ENCODE data around the gene PEDS1. TPM values are rescaled to one million over a fixed set of nuclear protein-coding genes. Genes with fewer than 3 reads are reported as not detected.
A peak's percentile ranks its signal among the peaks of the same experiment; 100 is the strongest.

The PEDS1 gene
- total RNA-seq, 1 donor from 2014 or later, result 30.3 TPM

DNA sequence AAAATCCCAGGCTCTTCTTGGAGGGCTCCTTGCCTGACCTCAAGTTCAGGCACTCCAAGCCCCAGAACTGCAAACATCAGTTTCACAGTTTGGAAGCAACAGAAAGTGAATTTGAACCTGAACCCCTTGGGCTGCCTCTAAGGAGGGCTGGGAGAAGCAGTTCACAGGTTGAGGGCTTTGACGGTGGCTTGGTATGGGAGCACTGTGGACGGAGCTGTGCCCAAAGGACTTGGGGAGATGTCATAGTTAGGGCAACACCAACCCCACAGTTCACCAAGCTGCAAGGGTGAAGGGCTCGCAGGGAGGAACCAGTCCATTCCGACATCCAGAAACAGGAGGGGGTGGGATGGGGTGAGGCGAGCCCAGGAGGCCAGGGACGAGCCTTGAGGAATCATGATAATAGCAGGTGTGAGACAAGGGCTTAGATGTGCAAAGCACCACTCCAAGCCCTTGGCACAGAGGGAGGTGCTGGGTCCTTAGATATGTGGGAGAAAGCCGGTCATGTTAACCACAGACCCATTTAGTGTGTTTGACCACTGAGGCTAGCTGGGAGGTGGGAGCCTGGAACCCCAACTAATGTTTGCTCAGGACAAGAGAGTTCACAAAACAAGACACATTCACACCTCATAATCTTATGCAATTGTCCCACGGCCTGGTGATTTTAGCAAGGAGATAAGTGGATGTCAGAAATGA lies 41.5 kb upstream of the PEDS1 start:
- H3K27me3 Mint-ChIP-seq (ENCODE audit: low read depth), result no peaks in the 10 kb centered on the region
- peaks cover 1% of the 10 kb centered on the region for H3K36me3 Mint-ChIP-seq
- TF ChIP-seq, protein P1, sequence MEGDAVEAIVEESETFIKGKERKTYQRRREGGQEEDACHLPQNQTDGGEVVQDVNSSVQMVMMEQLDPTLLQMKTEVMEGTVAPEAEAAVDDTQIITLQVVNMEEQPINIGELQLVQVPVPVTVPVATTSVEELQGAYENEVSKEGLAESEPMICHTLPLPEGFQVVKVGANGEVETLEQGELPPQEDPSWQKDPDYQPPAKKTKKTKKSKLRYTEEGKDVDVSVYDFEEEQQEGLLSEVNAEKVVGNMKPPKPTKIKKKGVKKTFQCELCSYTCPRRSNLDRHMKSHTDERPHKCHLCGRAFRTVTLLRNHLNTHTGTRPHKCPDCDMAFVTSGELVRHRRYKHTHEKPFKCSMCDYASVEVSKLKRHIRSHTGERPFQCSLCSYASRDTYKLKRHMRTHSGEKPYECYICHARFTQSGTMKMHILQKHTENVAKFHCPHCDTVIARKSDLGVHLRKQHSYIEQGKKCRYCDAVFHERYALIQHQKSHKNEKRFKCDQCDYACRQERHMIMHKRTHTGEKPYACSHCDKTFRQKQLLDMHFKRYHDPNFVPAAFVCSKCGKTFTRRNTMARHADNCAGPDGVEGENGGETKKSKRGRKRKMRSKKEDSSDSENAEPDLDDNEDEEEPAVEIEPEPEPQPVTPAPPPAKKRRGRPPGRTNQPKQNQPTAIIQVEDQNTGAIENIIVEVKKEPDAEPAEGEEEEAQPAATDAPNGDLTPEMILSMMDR (IDR thresholded peaks at IDR 0.05; ENCODE audit: unreplicated experiment), result no peak
- H3K4me3 Mint-ChIP-seq, result no peak overlapping the region
- H3K27ac Mint-ChIP-seq, result peak overlapping the region; percentile 39
- peaks cover 21% of the 10 kb centered on the region for H3K4me1 Mint-ChIP-seq
- H3K9me3 Mint-ChIP-seq, result peaks cover 7% of the 10 kb centered on the region
- no peak for DNase-seq (ENCODE audit: low spot score in 2 of 2, unreplicated experiment in 2 of 2)

DNA sequence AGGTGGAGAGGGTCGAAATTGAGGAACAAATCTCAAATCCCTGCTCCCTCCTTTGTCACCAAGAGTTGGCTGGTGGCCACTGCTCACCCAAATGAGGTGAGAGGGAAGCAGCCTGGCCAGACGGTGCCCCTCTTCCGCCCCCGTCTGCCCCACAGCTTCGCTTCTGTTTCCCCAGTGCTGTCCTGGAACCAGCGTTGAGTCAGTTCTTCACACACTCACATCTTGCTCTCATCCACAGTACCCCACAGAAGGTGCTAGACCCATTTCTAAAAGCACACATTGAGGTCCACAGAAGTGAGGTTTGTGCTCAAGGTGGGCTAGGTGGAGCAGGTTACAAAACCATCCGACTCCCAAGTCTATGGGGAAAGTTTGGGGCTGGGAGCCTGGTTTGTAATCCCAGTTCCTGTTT lies 40.9 kb upstream of the PEDS1 start:
- no peak overlapping the region for H3K4me3 Mint-ChIP-seq
- TF ChIP-seq, protein P1 (IDR thresholded peaks at IDR 0.05; ENCODE audit: unreplicated experiment), result no peak
- no peak for DNase-seq (ENCODE audit: low spot score in 2 of 2, unreplicated experiment in 2 of 2)
- H3K9me3 Mint-ChIP-seq, result peaks cover 2% of the 10 kb centered on the region
- no peaks in the 10 kb centered on the region for H3K27me3 Mint-ChIP-seq (ENCODE audit: low read depth)
- no peak overlapping the region for H3K27ac Mint-ChIP-seq
- no peaks in the 10 kb centered on the region for H3K36me3 Mint-ChIP-seq
- H3K4me1 Mint-ChIP-seq, result peaks cover 21% of the 10 kb centered on the region

DNA sequence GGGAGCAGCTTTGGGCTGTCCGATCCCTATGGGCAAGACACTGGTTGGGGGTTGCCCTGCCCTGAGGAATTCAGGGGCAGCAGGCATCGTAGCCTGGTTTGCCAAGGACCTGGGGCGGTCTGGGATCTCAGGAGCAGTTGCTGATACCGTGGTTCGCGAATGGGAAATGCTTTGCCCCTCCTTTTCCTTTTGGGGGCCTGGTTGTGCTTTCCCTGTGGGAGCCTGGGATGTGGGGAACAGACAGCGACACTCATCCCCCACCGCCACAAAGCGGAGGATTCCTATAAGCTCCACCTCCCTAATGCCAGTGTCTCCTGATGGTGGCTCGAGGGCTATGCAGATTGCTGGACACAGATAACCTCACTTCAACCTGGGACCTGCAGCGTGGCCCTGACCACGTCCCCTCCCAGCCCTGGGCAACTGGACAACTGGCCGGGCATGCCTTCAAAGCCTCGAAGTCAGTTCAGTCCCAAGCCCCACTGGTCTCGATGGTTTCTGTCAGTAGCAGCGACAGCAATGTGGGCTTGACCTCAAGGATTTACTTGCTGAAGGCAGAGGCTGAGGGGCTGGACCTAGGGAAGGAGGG lies 40.4 kb upstream of the PEDS1 start:
- no peaks in the 10 kb centered on the region for H3K36me3 Mint-ChIP-seq
- TF ChIP-seq, protein P1 (IDR thresholded peaks at IDR 0.05; ENCODE audit: unreplicated experiment), result no peak
- H3K4me1 Mint-ChIP-seq, result peaks cover 21% of the 10 kb centered on the region
- H3K4me3 Mint-ChIP-seq, result peak overlapping the region; percentile 83
- no peaks in the 10 kb centered on the region for H3K9me3 Mint-ChIP-seq
- H3K27ac Mint-ChIP-seq, result peak overlapping the region; percentile 66
- no peaks in the 10 kb centered on the region for H3K27me3 Mint-ChIP-seq (ENCODE audit: low read depth)
- DNase-seq (ENCODE audit: low spot score in 2 of 2, unreplicated experiment in 2 of 2), result no peak

DNA sequence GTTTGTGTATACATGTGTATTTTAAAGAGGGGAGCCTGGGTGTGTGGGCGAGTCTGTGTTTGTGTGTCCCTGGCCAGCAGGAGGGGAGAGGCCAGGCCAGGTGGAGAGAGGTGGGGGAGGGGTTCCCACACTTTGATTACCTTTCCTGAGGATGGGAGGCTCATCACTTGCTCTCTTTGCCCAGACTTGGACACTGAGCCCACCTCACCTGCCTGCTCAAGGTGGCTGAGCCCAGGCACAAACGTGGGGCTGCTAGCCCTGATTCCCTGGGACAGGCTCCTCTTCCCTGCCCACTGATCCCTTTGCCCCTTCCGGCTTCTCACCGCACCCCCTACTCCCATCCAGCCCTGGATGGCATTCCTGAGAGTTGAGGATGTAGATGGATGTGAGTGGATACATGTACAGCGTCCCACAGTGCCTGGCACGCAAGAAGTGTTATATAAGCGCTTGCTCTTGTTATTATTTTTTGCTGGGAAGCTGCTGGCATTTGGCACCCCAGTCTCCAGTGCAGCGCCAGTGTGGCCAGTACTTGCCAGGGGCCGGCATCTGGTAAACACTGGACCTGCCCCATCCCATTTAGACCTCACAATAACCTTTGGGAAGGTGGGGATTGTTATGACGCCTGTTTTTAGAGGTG lies 39.8 kb upstream of the PEDS1 start:
- Mint-ChIP-seq H3K27ac (peak overlapping the region; percentile 94), H3K36me3 (no peaks in the 10 kb centered on the region), H3K27me3 (ENCODE audit: low read depth) (no peaks in the 10 kb centered on the region), H3K4me1 (peaks cover 21% of the 10 kb centered on the region), H3K4me3 (peak overlapping the region; percentile 83), H3K9me3 (no peaks in the 10 kb centered on the region)
- TF ChIP-seq, protein P1 (IDR thresholded peaks at IDR 0.05; ENCODE audit: unreplicated experiment), result no peak
- no peak for DNase-seq (ENCODE audit: low spot score in 2 of 2, unreplicated experiment in 2 of 2)

DNA sequence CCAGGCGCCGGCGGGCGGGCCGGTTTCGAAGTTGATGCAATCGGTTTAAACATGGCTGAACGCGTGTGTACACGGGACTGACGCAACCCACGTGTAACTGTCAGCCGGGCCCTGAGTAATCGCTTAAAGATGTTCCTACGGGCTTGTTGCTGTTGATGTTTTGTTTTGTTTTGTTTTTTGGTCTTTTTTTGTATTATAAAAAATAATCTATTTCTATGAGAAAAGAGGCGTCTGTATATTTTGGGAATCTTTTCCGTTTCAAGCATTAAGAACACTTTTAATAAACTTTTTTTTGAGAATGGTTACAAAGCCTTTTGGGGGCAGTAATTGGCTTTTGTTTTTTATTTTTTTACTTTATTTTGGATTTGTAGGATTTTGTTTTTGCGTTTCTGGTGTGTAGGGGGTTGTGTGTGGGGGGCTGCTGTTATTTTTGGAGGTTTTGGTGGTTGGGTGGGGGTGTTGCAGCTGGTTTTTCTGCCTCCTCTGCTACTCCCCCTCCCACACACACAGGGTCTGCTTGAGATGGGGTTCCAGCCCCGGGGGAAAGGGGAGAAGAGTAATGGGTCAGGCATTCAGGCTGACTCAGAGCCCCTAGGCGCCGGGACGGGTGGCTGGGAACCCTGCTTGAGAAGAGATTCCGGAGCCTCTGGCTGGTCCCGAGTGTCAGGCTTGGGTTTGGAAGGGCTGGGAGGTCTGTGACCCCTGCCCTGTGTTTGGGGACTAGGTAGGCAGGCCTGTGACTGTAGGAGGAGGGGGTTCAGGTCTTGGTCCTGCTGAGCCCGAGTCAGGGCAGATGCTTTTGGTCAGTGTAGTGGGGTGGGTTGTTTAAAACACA lies 39.1 kb upstream of the PEDS1 start:
- Mint-ChIP-seq H3K27ac (peak overlapping the region; percentile 94), H3K36me3 (no peaks in the 10 kb centered on the region), H3K4me3 (peak overlapping the region; percentile 83), H3K27me3 (ENCODE audit: low read depth) (no peaks in the 10 kb centered on the region), H3K9me3 (no peaks in the 10 kb centered on the region), H3K4me1 (peaks cover 21% of the 10 kb centered on the region)
- TF ChIP-seq, protein P1 (IDR thresholded peaks at IDR 0.05; ENCODE audit: unreplicated experiment), result no peak
- peak; percentile 64 to 76 for DNase-seq (ENCODE audit: low spot score in 2 of 2, unreplicated experiment in 2 of 2)

All from mesothelial cell of epicardium (in vitro differentiated cells).